Measurements from ENCODE around the gene MCM8.

Gene MCM8

DNA sequence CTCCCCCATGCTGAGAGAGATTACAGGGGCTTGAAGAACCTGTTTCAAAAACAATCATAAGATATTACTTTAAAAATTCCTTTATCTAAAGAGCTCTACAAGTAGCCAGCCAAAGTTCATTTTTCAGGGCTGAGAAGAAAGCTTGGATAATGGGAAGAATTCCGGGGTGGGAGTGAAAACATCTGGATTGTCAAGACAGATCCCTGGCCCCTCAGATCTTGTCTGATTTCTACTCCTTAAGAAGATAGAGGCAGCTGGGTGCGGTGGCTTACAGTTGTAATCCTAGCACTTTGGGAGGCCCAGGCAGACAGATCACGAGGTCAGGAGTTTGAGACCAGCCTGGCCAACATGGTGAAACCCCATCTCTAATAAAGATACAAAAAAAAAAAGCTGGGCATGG is 24.9 kb upstream of the MCM8 start:
- no peaks in the 10 kb centered on the region for H3K9me3 ChIP-seq (ENCODE audit: control insufficient read depth, low read length)
- H3K27ac ChIP-seq (ENCODE audit: low read depth, low read length, severe bottlenecking) = no peak overlapping the region
- no peaks in the 10 kb centered on the region for H3K36me3 ChIP-seq (ENCODE audit: control insufficient read depth, insufficient read depth, low read length)
- H3K4me1 ChIP-seq (ENCODE audit: control insufficient read depth, insufficient read depth, low read length, poor library complexity, severe bottlenecking) = peaks cover under 1% of the 10 kb centered on the region
- no peak overlapping the region for H3K4me3 ChIP-seq (ENCODE audit: extremely low read depth, insufficient read depth, low read length, poor library complexity, severe bottlenecking)
- 92 to 100% methylated on average over 1 to 2 of the region's 3 CpGs for WGBS, 2 experiments (ENCODE audit: insufficient coverage in 2 of 2)

DNA sequence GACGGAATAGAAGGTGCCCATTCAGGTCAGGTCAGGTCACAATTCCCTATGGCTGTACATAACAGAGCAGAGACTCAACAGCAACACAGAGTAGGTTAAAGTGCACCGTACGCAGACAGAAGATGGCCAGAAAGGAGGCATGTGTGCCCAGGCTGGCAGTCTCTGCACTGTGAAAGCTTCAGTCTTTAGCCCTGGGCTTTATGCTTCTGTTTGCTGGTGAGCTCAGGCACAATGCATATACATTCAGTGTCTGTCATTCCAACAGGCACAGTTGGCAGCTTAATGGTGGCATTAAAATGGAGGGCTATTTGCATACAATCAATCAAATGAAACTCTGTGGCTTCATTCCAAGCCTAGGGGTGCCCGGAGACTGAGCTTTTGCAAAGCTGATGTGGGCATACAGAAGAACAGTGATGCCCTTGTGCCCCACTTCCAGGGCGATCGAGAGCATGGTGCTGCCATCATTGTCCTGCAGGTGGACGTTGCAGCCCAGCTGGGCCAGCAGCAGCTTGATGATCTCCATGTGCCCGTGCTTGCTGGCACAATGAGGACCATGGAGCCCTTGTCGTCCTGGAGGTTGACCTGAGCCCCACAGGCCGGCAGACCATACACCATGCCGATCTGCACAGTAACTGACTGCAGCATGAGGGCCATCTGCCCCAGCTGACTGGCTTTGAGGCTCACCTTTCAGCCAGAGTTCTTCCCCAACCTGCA is 22.5 kb upstream of the MCM8 start:
- H3K4me3 ChIP-seq (ENCODE audit: extremely low read depth, insufficient read depth, low read length, poor library complexity, severe bottlenecking) = no peak overlapping the region
- WGBS, 2 experiments (ENCODE audit: insufficient coverage in 2 of 2) = 92 to 93% methylated on average over 11 of the region's 11 CpGs
- no peaks in the 10 kb centered on the region for H3K36me3 ChIP-seq (ENCODE audit: control insufficient read depth, insufficient read depth, low read length)

DNA sequence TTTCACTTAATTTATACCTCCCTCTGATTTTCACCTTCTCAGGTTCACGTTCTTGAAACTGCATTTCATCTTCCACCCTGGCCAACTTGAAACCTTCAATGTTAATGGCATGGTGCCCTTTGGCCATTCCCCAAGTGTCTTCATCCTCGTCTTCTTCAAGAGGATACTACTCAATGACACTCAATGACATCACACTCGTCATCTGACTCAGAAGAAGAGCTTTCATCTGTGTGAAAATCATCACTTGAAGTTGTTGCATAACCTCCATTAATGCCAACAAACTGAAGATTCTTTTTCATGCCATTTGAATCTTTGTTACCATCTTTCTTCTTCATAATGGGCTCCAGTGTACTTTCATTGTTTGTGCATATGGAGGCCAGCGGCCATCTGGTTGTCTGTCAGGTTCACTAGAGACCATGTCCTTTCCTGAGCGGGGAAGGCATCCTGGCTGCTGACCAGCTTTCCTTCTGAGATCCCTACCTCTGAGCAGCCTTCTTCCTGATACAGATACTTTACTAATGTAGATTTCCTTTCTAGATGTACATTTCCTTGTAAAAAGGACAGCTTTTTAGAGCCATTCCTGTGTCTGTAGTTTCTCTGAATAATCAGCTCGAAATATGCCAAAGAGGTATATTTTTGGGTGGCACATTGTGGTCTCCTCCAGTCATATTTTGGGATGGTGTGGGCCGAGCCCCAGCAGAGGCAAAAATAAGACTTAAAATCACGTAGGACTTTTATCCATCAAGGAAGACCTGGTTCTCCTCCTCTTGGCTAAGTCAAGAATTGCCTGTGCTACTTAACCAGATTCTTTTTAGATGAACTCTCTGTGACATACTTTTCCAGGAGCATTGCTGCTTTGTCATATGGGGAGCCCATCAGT is 21.4 kb upstream of the MCM8 start:
- Histone ChIP-seq H3K27ac (ENCODE audit: low read depth, low read length, severe bottlenecking) (no peak overlapping the region), H3K36me3 (ENCODE audit: control insufficient read depth, insufficient read depth, low read length) (no peaks in the 10 kb centered on the region), H3K4me3 (ENCODE audit: extremely low read depth, insufficient read depth, low read length, poor library complexity, severe bottlenecking) (no peak overlapping the region), H3K4me1 (ENCODE audit: control insufficient read depth, insufficient read depth, low read length, poor library complexity, severe bottlenecking) (no peaks in the 10 kb centered on the region), H3K9me3 (ENCODE audit: control insufficient read depth, low read length) (no peaks in the 10 kb centered on the region)
- WGBS, 2 experiments (ENCODE audit: insufficient coverage in 2 of 2) = 89 to 90% methylated on average over 7 of the region's 8 CpGs

More for the DNA sequence above, 22.5 kb upstream of the MCM8 start:
- Histone ChIP-seq H3K4me1 (ENCODE audit: control insufficient read depth, insufficient read depth, low read length, poor library complexity, severe bottlenecking) (no peaks in the 10 kb centered on the region), H3K9me3 (ENCODE audit: control insufficient read depth, low read length) (no peaks in the 10 kb centered on the region), H3K27ac (ENCODE audit: low read depth, low read length, severe bottlenecking) (no peak overlapping the region)

DNA sequence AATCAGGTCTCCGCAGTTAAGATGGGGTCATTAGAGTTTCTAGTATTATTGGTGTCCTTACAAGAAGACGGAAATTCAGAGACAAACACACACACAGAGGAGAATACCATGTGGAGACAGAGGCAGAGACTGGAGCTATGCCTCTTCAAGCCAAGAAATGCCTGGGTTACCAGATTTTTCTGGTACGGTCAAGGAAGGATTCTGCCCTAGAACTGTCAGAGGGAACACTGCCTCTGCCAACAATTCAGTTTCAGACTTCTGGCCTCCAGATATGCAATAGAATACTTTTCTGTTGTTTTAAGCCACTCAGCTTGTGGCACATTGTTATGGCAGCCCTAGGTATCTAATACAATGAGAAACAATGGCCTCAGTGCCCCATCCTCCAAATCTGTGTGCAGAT is 19.0 kb upstream of the MCM8 start:
- H3K4me1 ChIP-seq (ENCODE audit: control insufficient read depth, insufficient read depth, low read length, poor library complexity, severe bottlenecking) = no peaks in the 10 kb centered on the region
- no peak overlapping the region for H3K4me3 ChIP-seq (ENCODE audit: extremely low read depth, insufficient read depth, low read length, poor library complexity, severe bottlenecking)
- no peak overlapping the region for H3K27ac ChIP-seq (ENCODE audit: low read depth, low read length, severe bottlenecking)
- H3K9me3 ChIP-seq (ENCODE audit: control insufficient read depth, low read length) = no peaks in the 10 kb centered on the region
- H3K36me3 ChIP-seq (ENCODE audit: control insufficient read depth, insufficient read depth, low read length) = no peaks in the 10 kb centered on the region
- 92 to 100% methylated on average over 2 of the region's 3 CpGs for WGBS, 2 experiments (ENCODE audit: insufficient coverage in 2 of 2)

DNA sequence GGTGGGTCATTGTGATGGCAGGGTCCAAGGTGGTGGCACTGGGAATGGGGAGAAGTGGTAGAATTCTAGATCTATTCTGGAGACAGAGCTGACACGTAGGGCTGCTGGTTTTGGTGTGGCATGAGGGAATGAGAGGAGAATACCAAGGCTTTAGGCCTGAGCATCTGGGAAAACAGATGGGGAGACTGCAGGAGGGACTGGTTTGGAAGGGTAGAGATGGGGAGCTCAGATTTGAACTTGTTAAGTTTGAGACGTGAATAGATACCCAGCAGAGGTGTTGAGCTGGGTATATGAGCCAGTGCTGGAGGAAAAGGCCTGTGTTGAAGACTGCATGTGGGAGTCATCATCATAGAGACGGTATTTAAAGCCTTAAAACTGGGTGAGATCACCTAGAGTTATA is 17.7 kb upstream of the MCM8 start:
- Histone ChIP-seq H3K27ac (ENCODE audit: low read depth, low read length, severe bottlenecking) (no peak overlapping the region), H3K4me3 (ENCODE audit: extremely low read depth, insufficient read depth, low read length, poor library complexity, severe bottlenecking) (no peak overlapping the region)
- 87 to 96% methylated on average over 2 to 3 of the region's 3 CpGs for WGBS, 2 experiments (ENCODE audit: insufficient coverage in 2 of 2)

DNA sequence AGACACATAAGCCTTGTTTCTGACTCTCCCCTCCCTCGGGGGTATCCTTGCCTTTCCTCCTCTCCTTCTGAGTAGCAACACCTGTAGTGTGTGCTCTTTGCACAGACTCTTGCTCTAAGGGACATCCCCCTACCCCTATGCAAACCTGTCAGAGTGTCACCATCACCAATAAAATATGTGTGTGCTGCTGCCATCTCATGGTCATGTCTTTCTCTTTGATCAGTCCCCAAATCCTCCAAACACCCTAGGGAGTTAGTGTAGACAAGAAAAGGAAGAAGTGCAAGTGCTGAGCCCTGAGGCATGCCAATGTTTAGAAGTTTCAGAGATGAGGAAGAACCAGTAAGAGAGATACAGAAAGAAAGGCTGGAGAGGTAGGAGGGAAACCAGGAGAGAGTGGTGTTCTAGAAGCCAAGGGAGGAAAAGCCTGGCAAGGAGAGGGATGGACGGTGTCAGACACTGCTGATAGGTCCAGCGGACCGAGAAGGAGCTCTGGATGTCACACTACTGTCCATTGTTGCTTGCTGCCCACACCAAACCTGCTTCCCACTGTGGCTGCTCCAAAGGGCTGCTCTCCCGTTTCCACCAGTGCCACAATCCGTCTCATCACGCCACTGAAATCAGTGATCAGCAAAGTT is 16.5 kb upstream of the MCM8 start:
- H3K27ac ChIP-seq (ENCODE audit: low read depth, low read length, severe bottlenecking) = no peak overlapping the region
- H3K4me3 ChIP-seq (ENCODE audit: extremely low read depth, insufficient read depth, low read length, poor library complexity, severe bottlenecking) = no peak overlapping the region
- no peaks in the 10 kb centered on the region for H3K9me3 ChIP-seq (ENCODE audit: control insufficient read depth, low read length)
- no peaks in the 10 kb centered on the region for H3K4me1 ChIP-seq (ENCODE audit: control insufficient read depth, insufficient read depth, low read length, poor library complexity, severe bottlenecking)
- WGBS, 2 experiments (ENCODE audit: insufficient coverage in 2 of 2) = 81 to 86% methylated on average over 7 of the region's 7 CpGs
- H3K36me3 ChIP-seq (ENCODE audit: control insufficient read depth, insufficient read depth, low read length) = peaks cover 7% of the 10 kb centered on the region

More for the DNA sequence above, 17.7 kb upstream of the MCM8 start:
- no peaks in the 10 kb centered on the region for H3K9me3 ChIP-seq (ENCODE audit: control insufficient read depth, low read length)
- H3K4me1 ChIP-seq (ENCODE audit: control insufficient read depth, insufficient read depth, low read length, poor library complexity, severe bottlenecking) = no peaks in the 10 kb centered on the region
- H3K36me3 ChIP-seq (ENCODE audit: control insufficient read depth, insufficient read depth, low read length) = no peaks in the 10 kb centered on the region

DNA sequence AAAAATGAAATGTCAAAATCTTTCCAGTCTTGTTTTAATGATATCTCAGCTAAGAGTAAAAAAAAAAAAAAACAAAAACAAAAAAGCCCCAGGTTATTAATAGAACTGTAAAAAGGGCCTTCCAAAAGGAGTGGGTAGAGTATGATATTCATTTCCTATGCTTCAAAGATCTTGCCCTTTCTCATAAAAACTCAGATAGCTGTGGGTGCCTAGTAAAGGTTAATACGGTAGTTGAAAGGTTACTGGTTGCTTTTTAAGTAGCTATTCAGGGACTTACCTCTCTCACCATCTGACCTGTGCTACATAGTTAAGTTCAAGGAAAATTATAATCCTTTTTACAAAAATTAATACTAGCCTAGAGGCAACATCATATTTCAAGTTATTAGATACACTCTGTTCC is 15.1 kb upstream of the MCM8 start:
- H3K27ac ChIP-seq (ENCODE audit: low read depth, low read length, severe bottlenecking) = no peak overlapping the region
- peaks cover 18% of the 10 kb centered on the region for H3K36me3 ChIP-seq (ENCODE audit: control insufficient read depth, insufficient read depth, low read length)
- no CpG with 5 or more reads among the region's 1 CpG for WGBS, 2 experiments (ENCODE audit: insufficient coverage in 2 of 2)
- no peak overlapping the region for H3K4me3 ChIP-seq (ENCODE audit: extremely low read depth, insufficient read depth, low read length, poor library complexity, severe bottlenecking)
- no peaks in the 10 kb centered on the region for H3K9me3 ChIP-seq (ENCODE audit: control insufficient read depth, low read length)
- no peaks in the 10 kb centered on the region for H3K4me1 ChIP-seq (ENCODE audit: control insufficient read depth, insufficient read depth, low read length, poor library complexity, severe bottlenecking)

DNA sequence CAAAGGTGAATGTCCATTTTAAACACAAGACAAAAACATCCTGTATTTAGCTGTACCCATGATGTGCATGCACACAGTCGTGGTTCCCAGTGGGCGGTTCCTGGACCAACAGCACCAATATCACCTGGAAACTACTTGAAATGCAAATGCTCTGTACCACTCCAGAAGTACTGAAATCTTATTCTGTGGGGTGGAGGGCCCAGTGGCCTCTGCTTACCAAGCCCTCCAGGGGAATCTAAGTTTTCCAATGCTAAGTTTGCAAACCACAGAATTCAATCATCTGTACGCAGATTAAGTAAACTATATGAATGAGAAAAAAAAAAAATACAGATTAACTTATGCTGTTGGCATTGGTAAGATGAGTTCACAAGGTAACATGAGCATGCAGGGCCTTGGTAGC is 14.2 kb upstream of the MCM8 start:
- peaks cover 27% of the 10 kb centered on the region for H3K36me3 ChIP-seq (ENCODE audit: control insufficient read depth, insufficient read depth, low read length)
- H3K4me1 ChIP-seq (ENCODE audit: control insufficient read depth, insufficient read depth, low read length, poor library complexity, severe bottlenecking) = no peaks in the 10 kb centered on the region
- WGBS, 2 experiments (ENCODE audit: insufficient coverage in 2 of 2) = 77% methylated on average over 2 of the region's 3 CpGs; no CpG with 5 or more reads in 1 of the 2 experiments
- no peaks in the 10 kb centered on the region for H3K9me3 ChIP-seq (ENCODE audit: control insufficient read depth, low read length)
- no peak overlapping the region for H3K27ac ChIP-seq (ENCODE audit: low read depth, low read length, severe bottlenecking)
- H3K4me3 ChIP-seq (ENCODE audit: extremely low read depth, insufficient read depth, low read length, poor library complexity, severe bottlenecking) = no peak overlapping the region

DNA sequence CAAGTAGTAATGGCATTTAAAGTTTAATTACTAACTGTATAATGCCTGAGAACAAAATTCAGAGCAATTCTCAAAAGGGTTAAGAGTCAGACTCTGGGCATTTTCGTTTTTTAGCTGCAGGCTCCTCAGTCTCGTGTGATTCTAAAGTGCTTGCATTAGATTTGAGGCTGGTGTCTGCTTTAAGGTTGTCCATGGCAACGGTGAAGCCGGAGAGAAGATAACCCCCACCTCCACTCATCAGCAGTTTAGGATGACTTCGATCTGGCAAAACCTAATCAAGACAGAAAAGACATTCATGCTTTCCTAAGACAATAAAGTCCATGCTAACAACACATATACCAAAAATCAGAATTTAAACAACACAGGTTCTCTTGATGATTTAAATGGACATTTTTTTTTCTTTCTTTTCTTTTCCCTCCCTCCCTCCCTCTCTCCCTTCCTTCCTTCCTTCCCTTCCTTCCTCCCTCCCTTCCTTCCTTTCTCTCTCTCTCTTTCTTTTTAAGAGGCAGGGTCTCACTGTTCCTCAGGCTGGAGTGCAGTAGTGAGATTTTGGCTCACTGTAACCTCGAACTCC is 11.9 kb upstream of the MCM8 start:
- peaks cover 50% of the 10 kb centered on the region for H3K36me3 ChIP-seq (ENCODE audit: control insufficient read depth, insufficient read depth, low read length)

DNA sequence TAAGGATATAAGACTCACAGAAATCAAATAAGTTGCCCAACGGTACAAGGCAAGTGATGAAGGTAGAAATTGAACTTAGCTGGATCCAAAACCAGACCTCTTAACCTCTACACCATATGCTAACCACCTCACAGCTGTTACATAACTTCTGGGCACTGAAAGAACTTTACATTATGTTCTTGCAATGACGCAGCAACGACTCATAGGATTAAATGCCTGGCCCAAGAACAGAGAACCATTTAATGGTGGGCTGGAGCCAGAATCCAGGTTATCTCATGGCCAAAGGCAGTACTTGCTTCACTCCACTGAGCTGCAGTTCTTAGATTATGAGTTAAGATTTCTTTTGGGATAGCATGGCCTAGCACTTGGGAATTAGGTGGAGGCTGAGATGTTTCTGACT is 4.5 kb upstream of the MCM8 start:
- no peak overlapping the region for H3K27ac ChIP-seq (ENCODE audit: low read depth, low read length, severe bottlenecking)
- WGBS, 2 experiments (ENCODE audit: insufficient coverage in 2 of 2) = 88 to 100% methylated on average over 2 of the region's 3 CpGs
- no peak overlapping the region for H3K4me3 ChIP-seq (ENCODE audit: extremely low read depth, insufficient read depth, low read length, poor library complexity, severe bottlenecking)
- no peaks in the 10 kb centered on the region for H3K4me1 ChIP-seq (ENCODE audit: control insufficient read depth, insufficient read depth, low read length, poor library complexity, severe bottlenecking)
- peaks cover 61% of the 10 kb centered on the region for H3K36me3 ChIP-seq (ENCODE audit: control insufficient read depth, insufficient read depth, low read length)
- H3K9me3 ChIP-seq (ENCODE audit: control insufficient read depth, low read length) = no peaks in the 10 kb centered on the region

More for the DNA sequence above, 11.9 kb upstream of the MCM8 start:
- Histone ChIP-seq H3K4me3 (ENCODE audit: extremely low read depth, insufficient read depth, low read length, poor library complexity, severe bottlenecking) (no peak overlapping the region), H3K27ac (ENCODE audit: low read depth, low read length, severe bottlenecking) (no peak overlapping the region), H3K9me3 (ENCODE audit: control insufficient read depth, low read length) (no peaks in the 10 kb centered on the region), H3K4me1 (ENCODE audit: control insufficient read depth, insufficient read depth, low read length, poor library complexity, severe bottlenecking) (no peaks in the 10 kb centered on the region)
- WGBS, 2 experiments (ENCODE audit: insufficient coverage in 2 of 2) = 90 to 93% methylated on average over 2 to 3 of the region's 6 CpGs
